ENCODE results near the gene SPHK2.

DNA sequence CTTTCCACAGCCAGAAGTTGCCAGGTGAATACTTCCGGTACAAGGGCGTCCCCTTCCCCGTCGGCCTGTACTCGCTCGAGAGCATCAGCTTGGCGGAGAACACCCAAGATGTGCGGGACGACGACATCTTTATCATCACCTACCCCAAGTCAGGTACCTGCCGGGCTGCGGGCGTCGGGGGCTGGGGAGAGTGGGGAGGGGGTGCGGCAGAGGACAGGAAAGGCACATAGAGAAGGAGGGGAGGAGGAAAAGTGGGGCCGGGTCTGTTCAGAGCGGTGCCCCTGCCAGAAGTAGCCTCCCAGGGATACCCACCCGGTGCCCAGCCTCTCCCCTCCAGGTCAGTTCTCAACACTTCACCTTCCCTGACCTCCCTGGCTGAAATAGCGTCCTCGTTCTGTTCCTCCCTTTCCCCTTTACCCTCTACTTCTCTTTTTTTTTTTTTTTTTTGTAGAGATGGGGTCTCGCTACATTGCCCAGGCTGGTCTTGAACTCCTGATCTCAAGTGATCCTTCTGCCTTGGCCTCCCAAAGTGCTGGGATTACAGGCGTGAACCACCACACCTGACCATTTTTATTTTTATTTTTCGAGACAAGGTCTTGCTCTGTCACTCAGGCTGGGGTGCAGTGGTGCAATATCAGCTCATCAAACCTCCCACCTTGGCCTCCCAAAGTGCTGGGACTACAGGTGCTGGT, 43.2 kb upstream of the SPHK2 start:
- TF ChIP-seq GATA2 (IDR thresholded peaks at IDR 0.05; ENCODE audit: low read depth, low read length): no peak
- TF ChIP-seq GATA3 (IDR thresholded peaks at IDR 0.05; ENCODE audit: low read depth, low read length): no peak
